NT2/D1 (cell line): ENCODE data around the gene UBE2E3.

ENCODE experiments used
- DNase-seq: peaks from one replicate; pipeline ENCODE4 v3.0.0-alpha.2; 2011; ENCODE audit warnings: low read depth, low spot score
- H3K27me3 ChIP-seq: 2 replicates; pipeline ENCODE4 v1.6.0; 2011; ENCODE audit warnings: mild to moderate bottlenecking; ENCODE audit not compliant: insufficient read length, insufficient read depth
- H3K36me3 ChIP-seq: 2 replicates; pipeline ENCODE4 v1.6.1; 2011; ENCODE audit warnings: mild to moderate bottlenecking, low read length, mixed read lengths; ENCODE audit not compliant: insufficient read depth, insufficient read length
- H3K4me1 ChIP-seq: 2 replicates; pipeline ENCODE4 v1.5.1; 2011; ENCODE audit not compliant: insufficient read depth, insufficient read length
- H3K4me3 ChIP-seq: 2 replicates; pipeline ENCODE4 v1.5.1; 2011; ENCODE audit warnings: low read depth; ENCODE audit not compliant: insufficient read length
- H3K9ac ChIP-seq: 2 replicates; pipeline ENCODE4 v1.6.0; 2011; ENCODE audit warnings: low read depth; ENCODE audit not compliant: insufficient read length
- H3K9me3 ChIP-seq: 2 replicates; pipeline ENCODE4 v1.5.1; 2011; ENCODE audit warnings: mild to moderate bottlenecking, low read length; ENCODE audit not compliant: insufficient read depth
- SUZ12 ChIP-seq: IDR thresholded peaks from 2 replicates; pipeline ENCODE4 v1.6.1; 2011; ENCODE audit not compliant: insufficient read length, insufficient read depth; ENCODE audit errors: extremely low read depth
- YY1 ChIP-seq: IDR thresholded peaks from 2 replicates; pipeline ENCODE4 v1.6.1; 2011; ENCODE audit not compliant: insufficient read length, insufficient read depth
- ZNF274 ChIP-seq: IDR thresholded peaks from 2 replicates; pipeline ENCODE4 v1.6.1; 2011; ENCODE audit warnings: mild to moderate bottlenecking, low read depth, low read length

UBE2E3 gene

GRCh38 chr2:180960982-180961381 lies 19.4 kb upstream of the UBE2E3 start:
- TF ChIP-seq SUZ12 (no peak), YY1 (no peak)

DNA sequence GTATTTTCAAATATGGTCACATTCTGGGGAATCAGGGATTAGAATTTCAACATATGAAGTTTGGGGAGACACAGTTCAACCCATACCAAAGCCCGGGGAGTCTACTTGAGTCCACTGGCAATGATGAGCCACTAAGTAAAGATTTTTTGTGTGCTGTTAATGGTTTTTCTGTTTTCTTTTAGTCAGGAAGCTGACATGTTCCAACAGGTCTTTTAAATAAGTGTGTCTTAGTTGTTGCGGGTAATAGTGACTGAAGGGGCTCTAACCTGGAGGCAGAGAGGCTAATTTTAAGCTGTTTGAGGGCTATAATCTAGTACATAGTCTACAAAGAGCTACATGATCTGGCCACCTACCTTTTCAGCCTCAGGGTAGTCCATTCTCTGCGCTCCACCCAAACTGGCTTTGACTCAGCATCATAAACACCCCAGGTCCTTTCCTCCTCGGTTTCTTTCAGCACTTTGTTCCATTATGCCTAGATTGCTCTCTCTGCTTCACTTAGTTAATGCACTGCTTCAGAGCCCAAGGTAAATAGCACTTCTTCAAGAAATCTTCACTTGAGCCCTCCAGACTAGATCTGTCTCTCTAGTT lies 17.6 kb upstream of the UBE2E3 start:
- no peaks in the 10 kb centered on the region for H3K4me1 ChIP-seq
- no peak overlapping the region for H3K9ac ChIP-seq
- H3K27me3 ChIP-seq: no peaks in the 10 kb centered on the region
- TF ChIP-seq SUZ12 (no peak), ZNF274 (no peak), YY1 (no peak)
- no peak for DNase-seq
- no peaks in the 10 kb centered on the region for H3K36me3 ChIP-seq
- H3K4me3 ChIP-seq: no peak overlapping the region
- H3K9me3 ChIP-seq: no peaks in the 10 kb centered on the region

More at GRCh38 chr2:180960982-180961381, 19.4 kb upstream of the UBE2E3 start:
- no peak for DNase-seq
- H3K36me3 ChIP-seq: no peaks in the 10 kb centered on the region
- no peak overlapping the region for H3K4me3 ChIP-seq
- no peak overlapping the region for H3K9ac ChIP-seq
- H3K27me3 ChIP-seq: no peaks in the 10 kb centered on the region
- no peaks in the 10 kb centered on the region for H3K4me1 ChIP-seq
- H3K9me3 ChIP-seq: no peaks in the 10 kb centered on the region

- TF ChIP-seq YY1 (no peak), SUZ12 (no peak), ZNF274 (no peak)
These were observed 14.0 kb upstream of the UBE2E3 start for GRCh38 chr2:180966378-180966777.

DNA sequence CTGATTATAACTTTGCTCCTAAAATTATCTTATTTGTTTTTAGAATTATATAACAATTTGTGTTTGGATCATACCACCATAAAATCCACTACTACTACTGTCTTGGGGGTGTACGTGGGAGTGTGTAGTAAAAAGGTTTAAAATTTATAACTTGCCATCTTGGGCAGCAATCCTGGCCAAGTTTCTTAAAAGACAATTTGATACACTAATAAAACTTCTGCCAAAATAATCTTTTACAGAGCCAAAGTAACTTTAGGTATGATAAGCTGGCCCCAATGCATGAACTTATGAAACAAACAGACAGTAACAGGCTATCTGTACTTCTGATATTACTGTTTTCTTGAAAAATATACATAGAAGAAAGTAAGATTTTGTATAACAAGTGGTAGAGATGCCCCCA lies 11.3 kb upstream of the UBE2E3 start:
- Histone ChIP-seq H3K9ac (no peak overlapping the region), H3K36me3 (no peaks in the 10 kb centered on the region), H3K27me3 (no peaks in the 10 kb centered on the region), H3K4me1 (no peaks in the 10 kb centered on the region), H3K4me3 (no peak overlapping the region), H3K9me3 (no peaks in the 10 kb centered on the region)
- no peak for TF ChIP-seq ZNF274
- no peak for TF ChIP-seq SUZ12
- no peak for TF ChIP-seq YY1
- DNase-seq: no peak

More at GRCh38 chr2:180966378-180966777, 14.0 kb upstream of the UBE2E3 start:
- no peaks in the 10 kb centered on the region for H3K36me3 ChIP-seq
- H3K9ac ChIP-seq: no peak overlapping the region
- H3K9me3 ChIP-seq: no peaks in the 10 kb centered on the region
- no peaks in the 10 kb centered on the region for H3K27me3 ChIP-seq
- H3K4me3 ChIP-seq: no peak overlapping the region
- no peak for DNase-seq
- H3K4me1 ChIP-seq: no peaks in the 10 kb centered on the region

- no peaks in the 10 kb centered on the region for H3K4me1 ChIP-seq
- H3K4me3 ChIP-seq: no peak overlapping the region
- DNase-seq: no peak
- H3K36me3 ChIP-seq: no peaks in the 10 kb centered on the region
- TF ChIP-seq SUZ12 (no peak), ZNF274 (no peak), YY1 (no peak)
- no peaks in the 10 kb centered on the region for H3K9me3 ChIP-seq
- H3K9ac ChIP-seq: no peak overlapping the region
- no peaks in the 10 kb centered on the region for H3K27me3 ChIP-seq
These were observed 10.4 kb upstream of the UBE2E3 start for GRCh38 chr2:180970016-180970415.

DNA sequence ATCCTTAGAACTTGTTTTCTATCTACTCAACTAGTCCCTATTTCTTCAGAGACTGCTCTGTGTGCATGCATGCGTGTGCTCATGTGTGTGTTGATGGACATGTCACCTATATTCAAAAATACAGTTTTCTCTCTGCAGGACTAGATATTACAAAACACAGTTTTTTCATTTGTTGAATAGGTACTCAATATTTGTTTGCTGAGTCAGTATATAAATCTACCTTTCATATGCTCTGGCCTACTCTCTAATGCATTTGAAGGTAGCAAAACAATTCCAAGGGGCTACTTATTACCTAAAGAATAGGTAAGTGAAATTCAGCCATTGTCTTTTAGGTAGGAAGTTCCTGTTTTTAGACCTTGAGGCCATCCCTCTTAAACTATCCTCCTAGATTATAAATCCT lies 8.6 kb upstream of the UBE2E3 start:
- H3K27me3 ChIP-seq: no peaks in the 10 kb centered on the region
- TF ChIP-seq YY1 (no peak), ZNF274 (no peak)
- no peak for DNase-seq
- no peaks in the 10 kb centered on the region for H3K9me3 ChIP-seq
- H3K36me3 ChIP-seq: no peaks in the 10 kb centered on the region
- no peak overlapping the region for H3K4me3 ChIP-seq
- H3K9ac ChIP-seq: no peak overlapping the region
- H3K4me1 ChIP-seq: no peaks in the 10 kb centered on the region

DNA sequence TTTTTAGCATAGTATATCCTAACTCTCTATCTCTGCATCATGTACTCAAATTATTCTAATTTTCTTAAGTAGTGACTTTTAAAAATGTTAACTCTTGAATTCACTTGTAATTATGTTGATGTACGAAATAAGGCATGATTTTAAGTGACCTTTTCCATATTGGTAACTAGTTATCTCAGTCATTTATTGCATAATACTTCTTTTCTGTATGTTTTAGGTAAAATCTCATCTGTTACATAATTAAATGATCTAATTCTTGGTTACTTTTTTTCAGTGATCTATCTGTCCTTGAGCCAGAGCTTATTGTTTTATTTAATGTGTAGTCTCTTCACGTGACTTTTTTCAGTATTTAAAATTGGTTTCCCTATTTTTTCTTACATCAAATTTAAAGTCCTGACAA lies 4.8 kb upstream of the UBE2E3 start:
- H3K27me3 ChIP-seq: no peaks in the 10 kb centered on the region
- no peak overlapping the region for H3K9ac ChIP-seq
- H3K4me1 ChIP-seq: no peaks in the 10 kb centered on the region
- no peak overlapping the region for H3K4me3 ChIP-seq
- no peaks in the 10 kb centered on the region for H3K9me3 ChIP-seq
- DNase-seq: no peak
- H3K36me3 ChIP-seq: no peaks in the 10 kb centered on the region
- TF ChIP-seq YY1 (no peak), ZNF274 (no peak), SUZ12 (no peak)
